Activated naive CD4-positive, alpha-beta T cell (primary cell): Measurements from ENCODE around the gene CEP120.
"Not testable (repeated sequence)": the region's sequence is repeated elsewhere in the genome, so short reads cannot be mapped to it uniquely, and the experiment has no call there.

Experiments
- DNase-seq, 4 experiments: peaks; one replicate each; lab custom pipeline; 2025; lab: John Stamatoyannopoulos, UW

Gene CEP120

GRCh38 chr5:123438902-123439301, 15.7 kb upstream of the CEP120 start:
- DNase-seq = no peak

DNA sequence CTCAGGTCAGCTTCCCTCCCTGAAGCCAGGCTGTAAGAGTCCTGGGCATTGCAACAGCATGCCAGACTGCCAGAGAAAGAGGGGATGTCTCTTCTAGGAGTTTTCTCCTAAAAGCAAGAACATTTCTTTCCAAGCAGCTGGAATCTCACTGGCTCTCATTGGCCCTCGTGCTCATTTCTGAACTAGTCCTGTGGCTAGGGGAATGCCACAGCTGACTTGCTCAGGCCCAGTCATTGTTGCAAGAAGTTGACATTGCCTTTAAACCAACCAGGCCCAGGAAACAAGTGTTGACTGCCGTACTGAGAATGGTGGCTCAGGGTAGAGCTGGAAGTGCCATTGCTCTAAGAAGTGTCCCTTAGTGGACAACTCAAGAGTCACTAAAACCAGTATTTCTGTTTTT, 15.0 kb upstream of the CEP120 start:
- DNase-seq = no peak

DNA sequence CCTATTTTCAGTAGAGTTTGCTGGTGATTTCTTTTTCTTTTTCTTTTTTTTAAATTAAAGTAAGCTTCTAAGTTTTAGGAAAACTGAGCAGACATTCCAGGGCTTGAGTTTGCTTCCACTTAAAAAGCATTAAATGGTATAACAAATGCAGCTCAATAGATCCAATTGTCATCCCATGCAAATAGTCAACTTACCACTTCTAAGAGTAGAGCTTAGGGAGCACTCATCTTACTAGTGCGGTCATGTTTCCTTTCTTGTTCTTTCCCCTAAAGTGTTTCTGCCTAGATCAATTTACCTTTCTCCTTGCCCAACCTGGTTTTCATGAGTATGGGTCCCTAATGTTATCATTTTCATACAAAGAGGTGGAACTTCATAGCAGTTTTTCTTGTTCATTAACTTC, 13.0 kb upstream of the CEP120 start:
- DNase-seq = no peak

DNA sequence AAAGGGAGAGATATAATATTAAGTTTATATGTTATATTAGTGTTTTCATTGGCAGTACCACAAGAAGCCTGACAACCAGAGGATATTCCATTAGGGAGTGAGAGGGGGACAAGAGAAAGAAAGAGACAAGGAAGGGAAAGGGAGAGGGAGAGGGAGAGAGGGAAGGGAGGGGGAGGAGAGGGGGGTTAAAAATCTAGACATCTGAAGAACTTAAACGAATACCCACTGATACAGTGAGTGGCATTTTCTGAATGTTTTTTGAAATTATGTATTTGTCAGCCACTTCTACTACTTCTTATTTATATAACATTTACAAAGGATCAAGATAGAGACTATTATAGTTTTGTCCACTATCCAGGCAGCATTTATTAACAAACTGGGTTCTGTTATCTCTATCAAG, 11.6 kb upstream of the CEP120 start:
- no peak for DNase-seq

DNA sequence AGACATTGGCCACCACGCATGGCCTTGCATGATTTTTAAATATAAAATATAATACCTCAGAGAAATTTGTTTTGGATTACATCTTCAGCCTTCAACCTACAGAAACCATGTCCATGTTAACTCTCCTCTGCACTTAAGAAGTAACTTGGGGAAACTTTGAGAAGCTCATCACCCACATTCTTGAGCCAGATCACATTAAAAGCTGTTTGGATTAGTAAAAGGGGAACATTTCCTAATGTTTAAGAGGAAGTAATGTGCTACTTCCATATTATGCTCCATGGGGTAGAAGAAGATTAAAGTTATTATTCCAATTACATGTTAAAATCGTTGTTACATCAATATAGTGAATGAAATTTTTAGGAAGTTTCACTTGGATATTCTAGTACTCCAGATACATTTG, 10.4 kb upstream of the CEP120 start:
- DNase-seq = no peak

- DNase-seq = not testable (repeated sequence)
Observed at GRCh38 chr5:123430441-123430840, 7.2 kb upstream of the CEP120 start.

GRCh38 chr5:123429993-123430392, 6.8 kb upstream of the CEP120 start:
- no peak for DNase-seq

DNA sequence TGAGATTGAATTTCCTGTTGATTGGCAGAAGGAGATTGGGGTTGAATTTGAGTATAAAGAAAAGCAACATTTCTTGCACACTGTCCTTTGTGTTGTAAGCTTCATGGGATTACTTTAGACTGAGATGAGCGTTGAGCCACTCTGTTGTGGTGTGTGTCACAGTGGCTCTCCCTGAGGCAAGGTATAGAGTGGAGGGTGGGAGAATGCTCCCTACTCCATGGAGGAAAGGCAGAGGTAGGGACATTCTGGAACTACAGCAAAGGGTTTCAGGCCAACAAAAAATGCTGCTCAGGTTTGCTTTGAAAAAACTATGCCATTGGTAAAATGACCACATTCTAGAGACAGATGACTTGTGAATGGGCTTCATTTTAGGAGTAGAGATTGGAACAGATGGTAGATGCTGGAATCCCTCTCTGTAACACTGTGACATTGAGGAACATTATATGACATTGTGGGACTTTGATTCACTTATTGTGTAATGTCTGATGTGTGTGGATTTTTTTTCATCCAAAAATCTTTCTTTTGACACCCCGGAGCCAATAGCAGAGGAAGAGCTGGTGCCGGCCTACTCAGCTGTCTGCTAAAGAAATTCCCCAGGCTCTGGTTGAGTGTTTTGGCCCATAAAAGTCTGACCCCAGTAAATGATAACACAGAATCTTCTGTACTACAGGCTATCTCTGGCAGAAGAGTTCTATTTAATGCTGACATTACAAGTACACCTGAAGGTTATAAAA, 6.2 kb upstream of the CEP120 start:
- DNase-seq = no peak

- no peak for DNase-seq
Observed at GRCh38 chr5:123428521-123429220, 5.5 kb upstream of the CEP120 start.

- DNase-seq = no peak
Observed at GRCh38 chr5:123427281-123427680, 4.1 kb upstream of the CEP120 start.

DNA sequence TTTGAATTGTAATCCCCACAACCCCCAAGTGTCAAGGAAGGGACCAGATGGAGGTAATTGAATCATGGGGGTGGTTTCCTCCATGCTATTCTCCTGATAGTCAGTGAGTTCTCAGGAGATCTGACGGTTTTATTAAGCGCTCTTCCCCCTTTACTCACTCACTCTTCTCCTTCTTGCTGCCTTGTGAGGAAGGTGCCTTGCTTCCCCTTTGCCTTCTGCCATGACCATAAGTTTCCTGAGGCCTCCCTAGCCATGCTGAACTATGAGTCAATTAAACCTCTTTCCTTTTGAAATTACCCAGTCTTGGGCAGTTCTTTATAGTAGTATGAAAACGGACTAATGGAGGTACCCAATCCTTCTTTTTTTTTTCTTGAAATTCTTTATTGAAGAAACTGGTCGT, 2.2 kb upstream of the CEP120 start:
- no peak for DNase-seq

DNA sequence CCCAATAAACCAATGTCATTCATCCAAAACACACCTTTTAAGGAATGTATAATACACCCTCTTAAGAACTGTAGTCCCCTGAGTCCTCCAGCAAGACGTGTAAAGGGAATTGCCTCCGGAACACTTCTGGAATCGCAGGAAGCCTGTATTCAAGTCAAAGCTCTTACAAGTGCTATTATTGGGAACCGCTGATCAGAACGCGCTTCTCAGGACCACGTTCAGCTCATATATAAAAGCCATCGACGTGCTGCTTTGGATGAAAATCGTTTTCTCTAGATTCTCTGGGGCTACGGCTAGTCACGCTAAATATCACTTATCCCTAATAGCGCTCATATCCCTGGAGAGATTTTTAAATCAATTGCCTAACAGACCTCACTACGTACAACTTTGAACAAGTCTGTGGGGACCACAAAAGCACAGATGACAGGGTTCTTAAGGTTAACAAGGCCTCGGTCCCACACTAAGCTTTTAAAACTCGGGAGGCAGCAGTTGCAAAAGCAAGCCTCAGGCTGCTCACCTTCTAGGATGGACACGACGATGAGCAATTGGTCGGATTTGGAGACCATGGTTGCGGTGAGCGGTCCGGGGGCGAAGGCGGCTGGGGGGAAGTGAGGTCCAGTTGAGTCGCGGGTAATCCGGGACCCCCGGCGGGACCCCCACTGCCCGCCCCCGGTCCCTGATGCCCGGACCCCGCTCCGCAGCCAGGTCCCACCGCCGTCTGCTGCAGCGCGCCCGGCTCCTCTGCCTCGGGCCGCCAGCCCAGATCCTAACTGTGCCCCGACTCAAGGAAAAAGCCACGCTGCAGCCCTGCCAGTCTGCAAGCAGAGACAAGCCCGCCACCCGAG, 548 bp downstream of the CEP120 start:
- DNase-seq = peak in 1 of 4 experiments; percentile 37

GRCh38 chr5:123421773-123422172, 1.4 kb downstream of the CEP120 start:
- DNase-seq = no peak

DNA sequence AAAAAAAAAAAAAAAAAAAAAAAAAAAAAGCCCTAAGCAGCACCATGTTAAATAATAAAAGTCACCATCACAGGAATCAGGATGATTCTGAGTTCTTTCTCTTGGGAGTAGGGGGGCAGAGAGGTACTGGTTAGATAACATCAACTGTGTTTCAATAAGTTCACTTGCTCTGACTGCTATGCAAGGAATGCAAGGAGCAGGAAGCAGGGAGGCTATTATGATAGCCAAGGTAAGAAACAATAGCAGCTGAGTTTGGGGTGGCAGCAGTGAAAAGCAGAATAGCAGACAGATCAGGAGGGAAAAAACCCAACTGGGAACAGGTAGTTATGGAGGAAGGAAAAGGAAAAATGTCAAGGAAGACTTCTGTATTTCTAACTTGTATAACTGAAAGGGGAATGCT, 8.2 kb downstream of the CEP120 start:
- no peak for DNase-seq

DNA sequence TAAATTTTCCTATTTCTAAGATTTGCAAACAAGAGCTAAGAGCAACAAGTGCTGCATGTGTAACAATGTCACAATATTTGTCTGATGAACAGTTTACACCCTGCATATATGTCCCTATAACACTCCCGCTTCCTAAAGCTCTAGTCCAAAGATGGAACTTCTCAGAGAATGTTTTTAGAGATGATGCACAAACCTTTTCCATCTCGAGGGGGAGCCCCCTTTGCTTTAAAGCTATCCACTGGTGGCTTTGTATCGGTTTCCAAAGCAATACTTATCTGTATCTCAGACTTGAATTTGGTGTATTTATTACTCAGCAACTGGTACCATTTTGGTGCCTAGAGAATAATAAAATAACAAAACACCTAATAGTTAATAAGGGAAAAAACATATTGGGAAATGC, 11.0 kb downstream of the CEP120 start:
- no peak for DNase-seq

DNA sequence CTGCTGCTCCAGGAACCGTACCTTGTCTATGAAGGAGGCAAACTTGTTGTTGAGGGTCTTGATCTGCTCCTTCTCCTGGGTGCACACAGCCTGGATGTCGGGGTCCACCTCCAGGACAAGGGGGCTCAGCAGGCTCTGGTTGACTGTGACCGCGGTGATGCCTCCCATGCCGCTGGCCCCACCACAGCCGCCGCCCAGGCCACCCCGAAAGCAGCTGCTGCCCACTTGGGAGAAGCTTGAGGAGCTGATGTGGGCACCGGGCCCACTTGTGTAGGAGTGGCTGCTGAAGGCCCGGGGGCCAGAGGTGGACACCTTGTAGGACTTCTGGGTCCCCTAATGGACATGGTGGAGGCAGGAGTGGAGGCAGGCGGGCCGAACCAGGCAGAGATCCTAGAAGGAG, 21.2 kb downstream of the CEP120 start:
- not testable (repeated sequence) for DNase-seq

- no peak for DNase-seq
Observed at GRCh38 chr5:123401320-123401719, 21.9 kb downstream of the CEP120 start.

GRCh38 chr5:123400870-123401291, 22.3 kb downstream of the CEP120 start:
- DNase-seq = not testable (repeated sequence)

DNA sequence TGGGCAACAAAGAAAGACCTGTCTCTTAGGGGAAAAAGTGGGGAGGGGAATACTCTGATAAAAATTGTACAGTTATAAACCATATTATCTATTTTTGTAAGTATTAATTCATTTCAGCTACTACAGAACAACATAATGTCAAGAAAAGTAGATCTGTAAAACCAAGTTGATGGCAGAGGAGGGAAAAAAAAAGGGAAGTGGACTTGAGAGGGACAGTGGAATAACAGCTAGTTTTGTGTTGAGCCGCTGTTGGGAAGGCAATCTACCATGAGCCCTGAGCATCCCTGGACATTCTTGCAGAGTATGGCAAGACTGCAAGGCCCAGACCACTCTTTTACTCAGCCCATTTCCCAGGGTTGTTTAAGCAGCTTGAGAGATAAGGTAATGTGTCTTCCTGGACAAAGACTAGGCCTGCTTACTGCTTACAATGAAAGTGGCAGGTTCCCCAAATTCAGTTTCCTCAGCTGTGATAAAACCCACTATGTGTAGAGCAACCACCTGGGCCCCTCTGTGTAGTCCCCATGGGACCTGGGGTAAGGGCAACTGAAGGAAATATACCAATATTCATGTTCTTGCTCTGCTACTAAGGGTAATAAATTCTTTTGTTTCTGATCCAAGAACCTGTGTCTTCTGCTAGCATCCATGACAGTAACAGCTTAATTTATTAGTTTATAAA, 25.0 kb downstream of the CEP120 start:
- DNase-seq = no peak

GRCh38 chr5:123397538-123397937, 25.7 kb downstream of the CEP120 start:
- DNase-seq = no peak

GRCh38 chr5:123391009-123391408, 32.2 kb downstream of the CEP120 start:
- no peak for DNase-seq

DNA sequence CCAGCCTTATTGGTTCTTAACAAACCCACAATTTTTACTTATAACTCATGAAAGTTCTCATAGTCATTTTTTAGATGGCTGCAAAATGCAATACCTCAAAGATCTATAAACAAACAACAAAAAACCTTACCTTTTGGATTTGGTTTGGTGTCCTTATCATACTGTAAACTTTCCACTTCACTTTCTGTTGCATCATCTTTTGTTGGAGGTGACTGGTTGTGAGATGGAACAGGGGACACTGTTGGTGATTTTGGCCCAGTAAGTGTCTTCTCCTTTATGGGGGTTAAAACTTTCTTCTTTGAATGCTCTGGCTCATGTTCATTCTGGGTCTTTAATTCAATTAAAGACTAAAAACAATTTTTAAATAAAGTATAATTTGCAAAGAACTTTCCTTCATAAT, 33.4 kb downstream of the CEP120 start:
- DNase-seq = no peak
